Activated T-helper 1 cell treated with anti-CD3 and anti-CD28 coated beads, Interleukin-2, amount 50 U/mL, for 16 hours (primary cell): Measurements from ENCODE around the gene RAB11FIP2.

Experiments used
- DNase-seq, 2 donors: peaks; one replicate each; pipeline ENCODE4 v3.0.0-alpha.2; 2020; ENCODE audit warnings: low read depth in 1 of 2, low spot score in 1 of 2

Gene RAB11FIP2

GRCh38 chr10:118035354-118036005, 11.3 kb downstream of the RAB11FIP2 start:
- DNase-seq: no peak

GRCh38 chr10:118034791-118035261, 11.9 kb downstream of the RAB11FIP2 start:
- DNase-seq: no peak

DNA sequence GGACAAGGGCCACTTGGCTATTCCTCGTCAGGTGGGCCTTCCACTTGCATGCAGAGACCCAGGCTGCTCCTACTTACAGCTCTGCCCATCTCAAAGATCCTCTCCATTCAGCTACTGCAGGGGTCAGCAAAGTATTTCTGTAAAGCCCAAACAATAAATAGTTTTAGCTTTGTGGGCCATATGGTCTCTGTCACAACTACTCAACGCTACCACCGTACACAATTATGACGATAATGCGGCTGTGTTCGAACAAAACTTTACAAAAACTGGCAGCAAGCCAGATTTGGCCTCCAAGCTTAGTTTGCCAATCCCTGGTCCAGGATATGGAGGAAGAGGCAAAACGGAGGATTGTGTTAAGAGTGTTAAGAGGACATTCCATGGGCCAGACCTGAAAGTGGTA, 12.8 kb downstream of the RAB11FIP2 start:
- DNase-seq: no peak

- no peak for DNase-seq
These were observed 14.2 kb downstream of the RAB11FIP2 start for GRCh38 chr10:118032564-118032963.

- no peak for DNase-seq
These were observed 15.2 kb downstream of the RAB11FIP2 start for GRCh38 chr10:118031351-118032075.

GRCh38 chr10:118028619-118029018, 18.1 kb downstream of the RAB11FIP2 start:
- no peak for DNase-seq

- DNase-seq: no peak
These were observed 19.3 kb downstream of the RAB11FIP2 start for GRCh38 chr10:118027397-118027796.

GRCh38 chr10:118026936-118027335, 19.8 kb downstream of the RAB11FIP2 start:
- DNase-seq: no peak

DNA sequence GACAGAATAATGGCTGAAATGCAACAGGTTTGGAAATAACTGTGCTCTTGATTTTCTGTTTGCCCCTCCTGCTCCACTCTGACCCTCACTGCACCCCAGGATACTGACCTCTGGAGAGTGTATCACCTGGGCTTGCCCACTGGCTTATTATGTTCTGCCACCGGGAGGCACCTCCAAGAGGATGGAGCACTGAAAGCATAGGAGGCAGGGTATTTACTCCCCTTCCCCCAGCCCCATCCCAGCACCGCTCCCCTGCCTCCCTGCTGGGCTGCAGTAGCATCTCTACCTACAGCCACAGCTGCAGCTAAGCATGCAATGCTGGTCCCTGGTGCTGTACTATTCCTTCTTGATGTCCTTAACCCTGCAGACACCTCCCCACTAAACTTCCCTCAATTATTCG, 26.4 kb downstream of the RAB11FIP2 start:
- DNase-seq: no peak

GRCh38 chr10:118017850-118018249, 28.9 kb downstream of the RAB11FIP2 start:
- DNase-seq: no peak

DNA sequence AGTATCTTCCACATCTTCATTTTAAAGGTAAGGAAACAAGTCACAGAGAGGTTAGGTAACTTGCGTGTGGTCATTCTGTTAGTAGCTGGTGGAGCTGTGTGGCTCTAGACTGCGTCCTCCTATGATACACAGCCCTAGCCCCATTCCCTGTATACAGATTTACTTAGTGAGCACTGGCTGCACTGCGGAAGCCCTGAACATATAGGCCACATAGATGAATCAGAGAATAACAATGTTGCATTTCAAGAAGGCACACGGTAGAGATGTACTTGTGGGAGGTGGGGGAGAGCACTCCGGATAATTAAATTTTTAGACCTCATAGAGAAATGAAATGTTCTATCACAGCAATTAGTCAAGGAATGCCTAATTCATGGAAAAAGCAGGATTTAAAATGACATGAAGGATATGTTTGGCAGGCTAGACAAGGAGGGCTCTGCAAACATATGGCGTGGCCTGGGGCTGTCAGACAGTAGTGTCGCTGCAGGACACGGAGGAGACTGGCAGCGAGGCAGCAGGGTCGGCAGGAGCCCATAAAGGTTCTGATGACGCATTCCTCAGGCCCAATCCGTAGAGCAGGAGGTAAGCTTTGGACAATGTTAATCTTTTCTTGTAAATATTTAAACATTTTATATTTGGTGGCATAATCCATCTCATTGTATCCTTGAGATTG, 29.5 kb downstream of the RAB11FIP2 start:
- DNase-seq: no peak

DNA sequence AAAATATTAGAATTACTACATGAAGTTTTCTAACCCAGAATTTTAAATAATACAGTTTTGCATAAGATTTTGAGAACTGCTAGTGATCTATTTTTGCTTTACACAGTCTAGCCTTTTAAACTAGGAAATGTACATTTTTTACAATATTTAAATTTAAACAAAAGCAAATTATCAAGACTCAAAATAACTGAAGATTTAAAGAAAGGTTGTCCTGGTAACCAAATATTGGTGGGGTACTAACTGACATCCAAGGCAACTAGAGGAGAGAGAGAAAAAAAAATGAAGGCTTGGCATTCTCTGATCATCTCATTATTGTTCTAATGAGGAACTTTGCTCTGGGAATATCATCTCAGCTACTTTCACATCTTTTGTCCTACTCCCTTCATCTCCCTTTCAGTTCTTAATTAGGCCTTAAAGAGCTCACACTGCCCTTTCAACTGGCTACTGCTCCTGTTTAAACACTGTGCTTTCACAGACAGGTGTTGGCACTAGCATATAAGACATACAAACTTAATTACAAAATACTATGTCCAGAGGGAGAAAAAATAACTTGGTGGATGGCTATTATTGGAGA, 33.7 kb downstream of the RAB11FIP2 start:
- no peak for DNase-seq

DNA sequence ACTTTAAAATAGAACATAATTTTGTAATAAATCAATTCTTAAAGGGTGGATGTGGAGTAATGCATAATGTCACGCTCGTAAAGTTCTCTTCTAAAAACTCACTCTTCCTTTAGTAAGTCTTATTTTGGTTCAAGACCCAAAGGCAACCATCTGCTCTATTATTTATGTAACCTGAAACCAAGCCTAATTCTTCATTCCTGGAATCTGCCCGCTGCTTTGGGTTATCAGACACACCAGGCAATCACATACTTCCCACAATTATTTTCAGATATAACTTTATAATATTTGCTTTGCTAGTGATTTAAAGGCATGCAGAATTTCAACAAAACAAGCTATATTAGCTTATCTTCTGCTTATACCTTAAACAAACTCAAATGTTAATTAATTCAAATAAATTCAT, 39.0 kb downstream of the RAB11FIP2 start:
- DNase-seq: no peak

- DNase-seq: no peak
These were observed 43.6 kb downstream of the RAB11FIP2 start for GRCh38 chr10:118003126-118003525.

GRCh38 chr10:118002581-118002980, 44.2 kb downstream of the RAB11FIP2 start:
- no peak for DNase-seq

- no peak for DNase-seq
These were observed 49.1 kb downstream of the RAB11FIP2 start for GRCh38 chr10:117997673-117998072.

DNA sequence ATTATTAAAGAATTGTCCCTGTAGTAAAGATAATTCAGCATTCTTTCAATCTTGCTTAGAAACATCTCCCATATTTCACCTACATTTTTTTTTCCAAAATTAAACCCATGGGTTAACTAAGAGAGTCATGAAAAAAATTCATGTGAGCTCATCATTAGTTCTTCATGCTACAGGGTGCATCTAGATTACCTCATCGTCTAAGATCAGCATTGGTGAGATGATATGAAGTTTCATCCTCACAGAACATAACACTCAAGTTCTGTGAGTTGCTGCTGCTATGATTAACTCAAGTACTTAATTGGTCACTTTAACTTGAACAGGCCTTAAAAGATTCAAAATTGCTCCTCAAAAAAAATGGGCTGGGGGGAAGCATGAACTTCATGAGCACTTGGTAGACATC, 50.0 kb downstream of the RAB11FIP2 start:
- no peak for DNase-seq

DNA sequence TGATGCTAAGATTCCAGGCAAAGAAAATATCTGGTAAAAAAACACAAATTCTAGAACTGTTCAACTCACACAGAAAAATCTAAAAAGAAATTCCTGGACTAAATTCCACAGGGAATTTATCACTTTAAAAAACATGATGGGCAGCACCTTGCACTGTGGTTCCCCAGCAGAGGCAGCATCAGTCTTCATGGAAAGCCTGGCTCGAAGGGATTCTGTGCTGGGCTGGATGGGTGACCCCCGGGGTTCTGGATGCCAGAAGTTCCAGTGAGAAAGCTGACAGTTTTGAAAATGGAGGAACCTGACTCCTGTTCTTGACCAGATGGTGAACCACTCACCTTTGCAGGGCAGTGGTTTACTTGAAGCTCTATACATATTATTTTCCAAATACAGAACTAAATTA, 52.0 kb downstream of the RAB11FIP2 start:
- DNase-seq: no peak

DNA sequence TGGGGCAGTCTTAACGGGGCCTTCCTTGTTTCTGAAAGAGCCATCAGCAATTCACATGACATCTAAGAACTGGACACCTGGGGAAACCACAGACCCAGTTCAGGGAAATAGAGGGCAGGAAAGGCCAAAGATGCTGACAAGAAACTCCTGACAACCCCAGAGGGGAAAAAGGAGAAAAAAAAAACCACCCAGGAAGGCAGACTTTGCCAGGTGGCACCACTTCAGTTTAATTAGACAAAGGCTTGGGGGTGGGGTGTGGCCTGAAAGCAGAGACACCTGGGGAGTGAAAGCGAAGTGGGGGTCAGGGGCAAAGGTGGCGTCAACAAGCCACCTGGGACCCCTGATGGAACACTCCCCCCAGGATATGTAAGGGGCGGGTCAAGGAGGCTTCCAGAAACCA, 53.6 kb downstream of the RAB11FIP2 start:
- no peak for DNase-seq

DNA sequence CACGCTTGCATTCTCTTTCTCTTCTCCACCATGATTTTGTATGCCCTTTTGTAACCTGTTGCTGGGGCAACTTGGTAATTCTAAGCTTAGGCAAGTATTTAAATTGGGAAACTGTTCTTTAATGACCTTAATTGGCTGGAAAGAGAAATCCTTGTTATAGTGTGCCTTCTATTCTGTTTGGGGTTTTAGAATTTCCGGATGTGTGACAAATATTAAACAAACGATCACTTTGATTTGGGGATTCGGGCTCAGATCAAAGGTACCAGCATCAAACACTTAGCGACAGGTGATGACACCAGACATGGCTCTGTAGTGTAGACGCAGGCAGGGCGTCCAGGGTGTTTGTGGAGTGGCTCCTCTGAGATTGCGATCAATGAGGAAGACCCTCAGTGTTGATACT, 55.0 kb downstream of the RAB11FIP2 start:
- DNase-seq: no peak

- no peak for DNase-seq
These were observed 56.8 kb downstream of the RAB11FIP2 start for GRCh38 chr10:117989962-117990361.

DNA sequence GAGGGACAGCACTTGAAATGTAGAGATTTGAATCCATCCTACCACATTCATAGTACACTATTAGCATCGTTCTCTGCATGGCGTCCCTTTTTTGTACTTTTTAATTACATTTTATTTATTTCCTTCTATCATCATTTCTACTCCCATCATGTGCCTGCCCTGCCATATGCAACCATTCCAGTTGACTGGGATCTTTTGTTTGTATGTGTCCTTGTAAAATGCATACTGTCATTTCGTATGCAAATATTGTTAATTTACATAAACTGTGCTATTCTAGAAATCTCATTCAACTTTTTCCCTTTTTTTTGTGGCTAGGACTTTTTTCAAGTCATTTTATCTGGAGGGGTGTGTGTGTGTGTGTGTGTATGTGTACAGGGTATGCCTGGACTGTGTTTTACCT, 57.9 kb downstream of the RAB11FIP2 start:
- DNase-seq: no peak
